Activated T-helper 17 cell treated with anti-CD3 and anti-CD28 coated beads, Interleukin-2, amount 50 U/mL, for 72 hours (primary cell): ENCODE measurements around the gene DCLK2. TPM values are rescaled to one million over a fixed set of nuclear protein-coding genes. Genes with fewer than 3 reads are reported as not detected.
A peak's percentile ranks its signal among the peaks of the same experiment; 100 is the strongest.

Experiments used
- ATAC-seq: fragments of 150-1000 bp; cut with Tn5 transposase; replicated peaks from 2 replicates; pipeline ENCODE4 v1.10.0; 2021; ENCODE audit warnings: mild to moderate bottlenecking, moderate library complexity
- H3K27ac Mint-ChIP-seq: one replicate; pipeline ENCODE4 v1.8.0; 2022; ENCODE audit warnings: mixed read lengths
- H3K27me3 Mint-ChIP-seq: one replicate; pipeline ENCODE4 v1.8.0; 2022; ENCODE audit warnings: mixed read lengths
- H3K36me3 Mint-ChIP-seq: one replicate; pipeline ENCODE4 v1.8.0; 2022; ENCODE audit warnings: low read depth, mild to moderate bottlenecking, mixed read lengths
- H3K4me1 Mint-ChIP-seq: one replicate; pipeline ENCODE4 v1.8.0; 2022; ENCODE audit warnings: mixed read lengths
- H3K4me3 Mint-ChIP-seq: one replicate; pipeline ENCODE4 v1.8.0; 2022; ENCODE audit warnings: mild to moderate bottlenecking, mixed read lengths
- H3K9me3 Mint-ChIP-seq: one replicate; pipeline ENCODE4 v1.8.0; 2022; ENCODE audit warnings: mixed read lengths
- total RNA-seq, 2 donors: library from RNA; stranded (reverse); gene quantifications; one replicate each; pipeline ENCODE4 v1.2.3, GENCODE V29; 2022

Gene DCLK2
- under 1 TPM in 1 of 2 donors, not detected in 1; 0.06 TPM for total RNA-seq

DNA sequence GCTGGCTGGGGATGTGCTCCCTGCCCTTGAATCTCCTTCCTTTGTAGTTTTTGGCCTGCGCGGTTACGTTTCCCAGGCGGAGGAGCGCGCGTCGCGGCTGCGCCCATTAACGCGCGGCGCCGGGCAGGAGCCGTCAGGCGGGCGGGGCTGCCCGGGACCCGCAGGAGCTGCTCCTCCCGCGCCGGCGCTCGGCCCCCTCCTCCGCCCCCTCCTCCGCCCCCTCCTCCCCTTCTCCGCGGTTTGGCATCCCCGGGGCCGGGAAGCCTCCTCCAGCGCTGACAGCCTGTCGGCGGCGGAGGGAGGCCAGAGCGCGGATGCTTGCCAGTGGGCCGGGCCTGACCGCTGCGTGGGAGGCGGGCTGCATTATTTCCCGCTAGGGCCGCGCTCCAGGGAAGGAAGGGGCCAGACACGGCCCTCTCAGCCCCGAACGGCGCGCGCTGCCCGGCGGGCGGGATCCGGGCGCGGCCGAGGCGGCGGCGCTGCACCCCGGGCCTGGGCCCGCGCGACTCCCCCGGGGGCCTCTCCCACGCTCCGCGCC is at the start of gene DCLK2:
Gene DCLK2, plus strand, starts transcription at position 405 of the 538 bp plus-strand sequence. CDS start 583 bp downstream, outside the sequence.
- ATAC-seq = peak; percentile 38
- Mint-ChIP-seq H3K4me3 (peak within 1 kb of the TSS; percentile 68), H3K27ac (no peak within 1 kb of the TSS), H3K4me1 (no peaks in the 10 kb centered on the region), H3K27me3 (peaks cover 37% of the 10 kb centered on the region), H3K36me3 (no peaks in the 10 kb centered on the region), H3K9me3 (no peaks in the 10 kb centered on the region)

DNA sequence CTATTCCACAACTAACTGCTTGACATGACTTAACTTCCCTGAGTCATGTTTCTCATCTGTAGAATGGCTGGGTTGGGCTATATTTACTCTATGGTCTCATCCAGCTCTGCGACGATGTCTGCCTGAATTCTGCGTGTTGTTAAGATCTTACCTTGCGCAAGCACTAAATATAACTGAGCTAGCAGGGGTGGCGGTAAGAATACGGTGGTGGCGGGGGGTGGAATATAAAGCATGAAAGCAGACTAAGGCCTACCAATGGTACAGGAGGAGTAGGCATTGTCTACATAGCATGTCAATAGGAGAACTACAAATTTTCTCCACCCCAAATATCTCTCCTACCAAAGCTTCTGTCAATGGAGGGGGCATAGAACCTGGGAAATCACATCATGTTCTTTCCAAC is 45.7 kb upstream of the DCLK2 start:
- Mint-ChIP-seq H3K4me3 (no peak overlapping the region), H3K27me3 (peaks cover 24% of the 10 kb centered on the region), H3K9me3 (no peaks in the 10 kb centered on the region), H3K4me1 (no peaks in the 10 kb centered on the region), H3K27ac (no peak overlapping the region), H3K36me3 (no peaks in the 10 kb centered on the region)
- ATAC-seq = no peak

DNA sequence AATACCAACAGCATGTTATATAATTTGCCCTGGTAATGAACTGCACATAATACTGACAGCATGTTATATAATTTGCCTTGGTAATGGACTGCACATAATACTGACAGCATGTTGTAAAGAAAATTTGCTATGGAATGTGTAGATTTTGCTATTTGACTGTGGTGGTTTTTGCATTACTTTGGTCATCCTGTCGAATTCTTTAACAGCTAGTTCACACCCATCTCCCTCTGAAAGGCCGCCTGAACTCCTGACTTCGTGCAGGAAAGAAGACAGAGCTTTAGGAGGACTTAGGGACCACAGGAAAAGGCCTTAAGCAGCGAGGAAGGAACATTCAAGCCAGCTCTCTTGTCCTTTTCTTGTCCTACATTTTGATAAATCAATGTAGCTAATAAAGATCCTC is 45.2 kb upstream of the DCLK2 start:
- Mint-ChIP-seq H3K27ac (no peak overlapping the region), H3K36me3 (no peaks in the 10 kb centered on the region), H3K9me3 (no peaks in the 10 kb centered on the region), H3K4me1 (no peaks in the 10 kb centered on the region), H3K27me3 (peaks cover 24% of the 10 kb centered on the region), H3K4me3 (no peak overlapping the region)
- no peak for ATAC-seq

DNA sequence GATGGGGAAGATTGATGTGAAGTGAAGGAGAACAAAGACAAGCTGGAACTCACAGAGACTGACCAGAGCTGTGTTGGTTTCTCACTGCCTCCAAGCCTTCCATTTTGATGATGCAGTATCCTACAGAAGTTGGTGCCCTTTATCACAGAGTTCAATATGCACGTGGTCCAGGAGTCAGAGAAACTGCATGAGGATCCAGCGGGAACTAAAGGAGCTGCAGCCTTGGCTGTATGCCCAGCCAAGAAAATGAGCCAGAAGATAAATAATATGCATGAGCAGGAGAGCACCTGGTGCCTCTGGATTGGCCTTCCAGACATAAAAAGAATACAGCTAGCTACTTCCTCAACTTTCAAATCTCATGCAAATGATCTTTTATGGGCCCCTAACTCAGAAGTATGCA is 44.3 kb upstream of the DCLK2 start:
- Mint-ChIP-seq H3K27me3 (peaks cover 24% of the 10 kb centered on the region), H3K27ac (no peak overlapping the region)

DNA sequence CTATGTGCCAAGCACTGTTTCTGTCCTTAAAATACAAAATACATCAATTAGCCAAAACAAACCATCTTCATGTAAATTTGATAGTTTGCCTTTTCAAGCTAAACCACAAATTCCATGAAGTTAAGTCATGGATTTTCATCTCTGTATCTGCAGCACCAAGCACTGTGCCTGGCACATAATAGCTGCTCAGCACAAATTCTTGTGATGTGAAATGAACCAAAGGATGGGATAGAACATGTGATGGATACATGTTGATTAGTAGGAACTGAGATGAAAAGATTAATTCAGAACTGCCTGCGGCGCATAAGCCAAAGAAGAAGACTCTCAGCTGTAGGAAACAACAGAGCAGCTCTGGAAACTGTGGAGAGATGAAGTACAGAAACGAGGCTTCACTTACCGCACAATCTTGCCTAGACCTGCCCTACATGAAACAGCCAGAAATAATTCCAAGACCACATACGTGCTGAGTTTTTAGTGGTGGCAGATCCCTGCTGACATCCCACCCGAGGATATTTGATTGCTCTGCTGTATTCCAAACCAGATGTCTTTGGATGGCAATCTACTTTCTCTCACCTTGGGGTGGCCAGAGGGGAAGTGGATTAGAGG is 40.9 kb upstream of the DCLK2 start:
- H3K27me3 Mint-ChIP-seq = peaks cover 31% of the 10 kb centered on the region
- no peaks in the 10 kb centered on the region for H3K4me1 Mint-ChIP-seq
- no peaks in the 10 kb centered on the region for H3K9me3 Mint-ChIP-seq
- no peak for ATAC-seq
- no peaks in the 10 kb centered on the region for H3K36me3 Mint-ChIP-seq
- H3K4me3 Mint-ChIP-seq = no peak overlapping the region
- no peak overlapping the region for H3K27ac Mint-ChIP-seq

More for the DNA sequence above, 44.3 kb upstream of the DCLK2 start:
- ATAC-seq = no peak
- Mint-ChIP-seq H3K9me3 (no peaks in the 10 kb centered on the region), H3K4me1 (no peaks in the 10 kb centered on the region), H3K36me3 (no peaks in the 10 kb centered on the region), H3K4me3 (no peak overlapping the region)

DNA sequence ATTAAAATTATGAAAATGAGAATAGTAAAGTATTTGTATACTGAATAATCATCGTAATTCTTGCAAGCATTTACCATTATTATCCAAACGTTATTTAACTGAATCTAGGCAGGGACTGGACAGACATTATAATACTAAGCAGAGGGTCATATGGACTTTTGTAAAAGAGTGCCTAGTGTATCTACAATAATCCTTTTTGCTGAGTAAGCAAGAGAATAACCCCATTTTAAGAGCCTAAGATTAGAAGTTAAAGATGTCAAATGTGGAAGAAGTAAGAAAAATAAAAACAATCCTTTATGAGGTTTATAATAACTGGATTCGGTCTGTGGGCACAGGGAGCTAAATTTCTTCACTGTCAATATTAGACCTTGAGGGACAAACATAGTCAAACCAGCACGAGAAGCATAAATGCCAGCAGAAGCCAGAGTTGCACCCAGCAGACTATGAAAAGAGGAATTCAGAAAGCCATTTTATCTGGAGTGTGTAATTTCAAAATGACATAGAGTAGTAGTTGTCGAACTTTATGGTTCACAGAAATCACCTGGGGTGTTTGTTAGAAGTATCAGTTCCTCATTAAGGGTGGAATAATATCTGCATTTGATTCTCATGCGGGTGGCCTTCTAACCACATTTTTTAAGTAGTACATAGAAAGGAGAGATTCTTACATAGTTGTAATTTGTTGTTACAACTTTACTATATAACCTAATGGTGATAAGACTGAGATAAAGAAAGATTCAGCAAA is 39.7 kb upstream of the DCLK2 start:
- Mint-ChIP-seq H3K27me3 (peaks cover 20% of the 10 kb centered on the region), H3K9me3 (no peaks in the 10 kb centered on the region), H3K27ac (no peak overlapping the region), H3K36me3 (no peaks in the 10 kb centered on the region), H3K4me1 (no peaks in the 10 kb centered on the region), H3K4me3 (no peak overlapping the region)
- no peak for ATAC-seq

DNA sequence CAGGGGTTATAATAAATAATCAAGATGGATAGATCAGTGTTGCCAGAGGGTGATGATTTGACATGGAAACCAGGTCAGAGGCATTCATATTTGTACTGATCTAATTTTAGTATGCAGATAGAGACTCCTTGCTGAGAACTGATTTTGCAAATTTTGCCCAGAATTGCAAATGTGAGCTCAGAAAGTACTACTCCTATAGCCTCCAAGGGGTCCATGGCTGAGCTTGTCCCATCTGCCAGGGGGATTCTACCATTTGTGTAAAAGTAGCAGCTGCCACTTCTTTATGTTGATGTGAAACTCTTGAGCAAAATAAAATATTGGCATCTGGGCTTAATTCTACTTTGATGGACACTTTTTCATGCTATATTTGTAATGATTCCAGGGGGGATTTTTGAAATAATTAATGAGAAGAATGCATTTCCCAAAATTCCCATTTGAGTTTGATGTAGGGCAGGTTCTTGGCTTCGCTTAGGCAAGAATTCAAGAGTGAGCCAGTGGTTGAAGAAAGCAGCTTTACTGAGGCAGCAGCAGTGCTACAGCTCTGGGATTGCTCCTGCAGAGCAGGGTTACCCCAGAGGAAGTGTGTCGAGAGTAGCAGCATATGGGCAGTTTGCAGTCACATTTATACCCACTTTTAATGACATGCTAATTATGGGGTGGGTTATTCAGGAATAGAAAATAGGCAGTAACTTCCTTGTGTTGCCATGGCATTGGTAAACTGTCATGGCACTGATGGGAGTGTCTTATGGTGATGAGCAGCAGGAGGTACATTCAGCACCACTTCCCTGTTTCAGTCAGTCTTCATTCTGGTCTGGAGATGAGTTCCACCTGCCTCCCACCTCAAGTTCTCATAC is 38.7 kb upstream of the DCLK2 start:
- Mint-ChIP-seq H3K4me3 (no peak overlapping the region), H3K36me3 (no peaks in the 10 kb centered on the region), H3K4me1 (no peaks in the 10 kb centered on the region), H3K27me3 (peaks cover 16% of the 10 kb centered on the region), H3K9me3 (no peaks in the 10 kb centered on the region), H3K27ac (no peak overlapping the region)
- no peak for ATAC-seq

DNA sequence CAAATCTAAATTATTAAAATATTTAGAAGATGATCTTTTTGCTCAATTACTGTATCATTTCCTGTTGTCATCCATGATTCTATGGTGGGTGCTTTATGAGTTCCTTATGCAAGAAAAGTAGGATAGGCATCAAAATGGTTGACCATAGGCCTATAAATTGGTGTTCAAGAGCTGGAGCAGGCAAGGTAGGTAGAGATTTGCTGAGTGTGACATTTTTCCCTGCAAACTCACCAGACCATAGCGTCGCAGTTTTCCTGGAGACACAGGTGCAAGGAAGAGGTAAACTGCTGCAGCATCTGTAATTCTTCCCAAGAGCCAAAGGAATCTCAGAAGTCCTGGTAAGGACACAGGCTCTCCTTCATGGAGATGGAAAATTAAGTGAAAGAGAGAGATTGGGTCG is 33.7 kb upstream of the DCLK2 start:
- H3K27me3 Mint-ChIP-seq = peaks cover 9% of the 10 kb centered on the region
- H3K4me3 Mint-ChIP-seq = no peak overlapping the region
- no peaks in the 10 kb centered on the region for H3K4me1 Mint-ChIP-seq
- ATAC-seq = no peak
- H3K9me3 Mint-ChIP-seq = no peaks in the 10 kb centered on the region
- no peak overlapping the region for H3K27ac Mint-ChIP-seq
- H3K36me3 Mint-ChIP-seq = no peaks in the 10 kb centered on the region

DNA sequence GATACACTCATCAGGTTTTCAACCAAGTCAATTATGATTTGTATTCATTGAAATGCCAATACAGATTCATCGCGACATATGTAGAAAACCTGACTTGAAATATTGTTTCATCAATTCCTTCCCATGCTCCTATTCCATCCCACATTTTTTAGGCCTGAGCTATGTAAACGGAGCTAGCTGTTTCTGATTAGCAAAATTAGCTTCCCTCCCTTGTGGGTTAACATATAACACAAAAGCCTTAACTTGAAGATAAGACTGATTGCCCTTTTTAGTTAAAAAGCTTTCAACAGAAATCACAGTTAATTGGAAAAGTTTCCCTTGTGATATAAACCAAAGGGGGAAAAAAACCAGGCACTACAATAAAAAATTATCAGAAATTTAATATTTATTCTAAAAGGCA is 32.8 kb upstream of the DCLK2 start:
- no peak for ATAC-seq
- Mint-ChIP-seq H3K4me1 (no peaks in the 10 kb centered on the region), H3K27ac (no peak overlapping the region), H3K9me3 (no peaks in the 10 kb centered on the region), H3K4me3 (no peak overlapping the region), H3K36me3 (no peaks in the 10 kb centered on the region), H3K27me3 (peaks cover 8% of the 10 kb centered on the region)

DNA sequence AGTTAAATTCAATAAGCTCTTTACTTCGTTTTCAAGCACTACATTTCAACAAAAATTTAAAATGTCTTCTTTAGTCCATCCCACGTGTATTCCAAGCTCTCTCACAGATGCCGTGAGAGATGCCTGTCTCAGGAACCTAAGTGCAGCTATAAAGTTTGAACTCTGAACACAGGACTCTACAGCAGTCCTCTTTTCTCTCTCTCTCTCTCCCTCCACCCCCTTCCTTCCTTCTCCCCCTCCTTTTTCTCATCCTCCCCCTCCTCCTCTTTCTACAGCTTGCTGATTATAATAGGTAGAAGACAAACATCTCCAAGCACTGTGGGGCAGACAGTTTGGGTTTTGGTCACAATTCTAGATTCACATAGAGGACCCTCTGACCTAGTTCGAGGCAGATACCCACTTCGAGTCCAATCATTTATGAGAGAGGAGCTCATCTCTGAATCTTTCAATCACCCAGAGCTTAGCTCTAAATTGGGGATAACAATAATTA is 31.5 kb upstream of the DCLK2 start:
- no peaks in the 10 kb centered on the region for H3K9me3 Mint-ChIP-seq
- no peaks in the 10 kb centered on the region for H3K36me3 Mint-ChIP-seq
- H3K4me1 Mint-ChIP-seq = no peaks in the 10 kb centered on the region
- peaks cover 3% of the 10 kb centered on the region for H3K27me3 Mint-ChIP-seq
- no peak for ATAC-seq
- H3K4me3 Mint-ChIP-seq = no peak overlapping the region
- H3K27ac Mint-ChIP-seq = no peak overlapping the region

DNA sequence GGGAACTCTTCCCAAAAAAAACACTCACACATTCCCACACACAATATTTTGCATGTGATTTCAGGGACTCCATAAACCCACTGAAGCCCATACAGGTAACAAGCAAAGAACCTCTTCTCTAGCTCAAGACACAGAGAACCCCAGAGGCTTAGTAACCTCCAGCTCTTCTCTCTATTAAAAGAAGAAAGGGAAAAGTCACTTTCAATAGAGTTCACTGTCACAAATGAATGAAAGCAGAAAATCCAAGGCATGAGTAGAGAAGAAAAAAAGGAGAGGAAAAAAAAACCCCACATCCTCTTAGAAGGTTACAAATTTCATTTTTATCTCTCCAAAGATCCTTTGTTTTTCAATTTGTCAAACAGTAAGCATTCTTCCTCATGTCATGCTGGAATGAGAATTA is 30.7 kb upstream of the DCLK2 start:
- Mint-ChIP-seq H3K27ac (no peak overlapping the region), H3K9me3 (no peaks in the 10 kb centered on the region), H3K36me3 (no peaks in the 10 kb centered on the region), H3K27me3 (no peaks in the 10 kb centered on the region), H3K4me1 (no peaks in the 10 kb centered on the region), H3K4me3 (no peak overlapping the region)
- ATAC-seq = no peak

DNA sequence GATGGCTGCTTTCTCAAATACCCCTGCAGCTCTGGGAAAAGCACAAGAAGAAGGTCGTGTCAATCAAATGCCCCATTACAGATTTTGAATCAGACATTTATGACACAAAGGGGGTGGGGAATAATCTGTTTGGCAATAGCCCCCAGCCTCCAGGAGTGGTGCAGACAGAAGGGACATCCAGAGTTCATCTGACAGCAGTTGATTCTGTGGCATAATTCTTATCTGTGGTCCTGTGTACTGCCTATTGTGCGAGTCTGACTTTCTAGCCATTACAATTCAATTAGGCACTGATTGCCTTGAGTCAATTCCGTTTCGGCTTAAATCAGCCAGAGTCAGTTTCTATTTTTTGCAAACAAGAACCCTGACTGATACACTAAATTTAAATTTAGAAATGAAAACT is 28.6 kb upstream of the DCLK2 start:
- H3K9me3 Mint-ChIP-seq = no peaks in the 10 kb centered on the region
- no peak for ATAC-seq
- H3K36me3 Mint-ChIP-seq = no peaks in the 10 kb centered on the region
- no peak overlapping the region for H3K27ac Mint-ChIP-seq
- H3K4me1 Mint-ChIP-seq = no peaks in the 10 kb centered on the region
- no peaks in the 10 kb centered on the region for H3K27me3 Mint-ChIP-seq
- H3K4me3 Mint-ChIP-seq = no peak overlapping the region

DNA sequence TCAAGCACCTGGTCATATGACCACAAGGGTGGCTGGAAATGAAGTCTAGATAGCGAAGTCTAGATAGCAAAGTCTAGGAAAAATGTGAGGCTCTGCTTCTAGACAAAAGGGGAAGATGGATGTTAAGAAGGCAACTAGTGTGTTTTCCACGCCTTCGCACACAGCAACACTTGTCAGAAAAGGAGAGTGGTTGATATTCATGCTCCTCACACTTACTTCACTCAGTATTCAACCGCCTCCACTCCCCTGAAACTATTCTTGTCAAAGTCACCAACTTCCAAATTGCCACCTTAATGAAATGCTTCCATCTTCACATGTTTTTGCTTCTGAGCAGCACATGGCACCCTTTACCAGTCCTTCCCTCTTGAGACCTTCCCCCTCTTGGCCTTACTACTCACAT is 27.7 kb upstream of the DCLK2 start:
- ATAC-seq = no peak
- no peaks in the 10 kb centered on the region for H3K36me3 Mint-ChIP-seq
- H3K9me3 Mint-ChIP-seq = no peaks in the 10 kb centered on the region
- no peaks in the 10 kb centered on the region for H3K27me3 Mint-ChIP-seq
- no peak overlapping the region for H3K4me3 Mint-ChIP-seq
- no peaks in the 10 kb centered on the region for H3K4me1 Mint-ChIP-seq
- no peak overlapping the region for H3K27ac Mint-ChIP-seq

DNA sequence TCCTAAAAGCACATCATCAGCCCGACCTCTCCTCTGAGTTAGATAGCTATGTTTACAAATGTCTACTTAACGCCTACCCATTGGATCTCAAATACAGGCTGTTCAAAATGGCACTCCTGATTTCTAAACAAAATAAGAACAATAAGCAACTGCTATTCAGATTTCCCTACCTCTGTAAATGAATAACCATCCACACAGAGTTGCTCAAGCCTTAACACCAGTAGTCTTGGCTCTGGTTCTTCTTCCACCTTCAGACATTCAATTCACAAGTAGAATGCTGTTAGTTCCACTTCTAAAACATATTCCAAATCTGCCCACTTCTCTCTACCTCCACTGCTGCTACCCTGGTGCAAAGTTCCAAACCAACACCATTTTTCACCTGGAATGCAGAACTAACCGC is 27.1 kb upstream of the DCLK2 start:
- Mint-ChIP-seq H3K27me3 (no peaks in the 10 kb centered on the region), H3K27ac (no peak overlapping the region), H3K4me3 (no peak overlapping the region), H3K36me3 (no peaks in the 10 kb centered on the region), H3K9me3 (peaks cover 4% of the 10 kb centered on the region), H3K4me1 (no peaks in the 10 kb centered on the region)
- no peak for ATAC-seq
